D721Med (cell line): ENCODE results near the gene OR10A3.

Experiments used
- DNase-seq: peaks from one replicate; pipeline ENCODE4 v3.0.0; 2011; ENCODE audit warnings: low spot score; ENCODE audit not compliant: insufficient read length
- FAIRE-seq: peaks from 2 replicates; lab custom pipeline; 2011; peaks lifted over from hg19 to GRCh38; lab: Jason Lieb, UNC
- CTCF ChIP-seq: IDR thresholded peaks from 2 replicates; pipeline ENCODE4 v1.5.1; 2012; ENCODE audit warnings: mild to moderate bottlenecking, control low read depth; ENCODE audit not compliant: insufficient read depth; ENCODE audit errors: missing control alignments

OR10A3 gene

GRCh38 chr11:7892840-7893254 lies 48.7 kb downstream of the OR10A3 start:
- TF ChIP-seq CTCF: peak; percentile 76
- DNase-seq (peak; percentile 18), FAIRE-seq (no peak)

DNA sequence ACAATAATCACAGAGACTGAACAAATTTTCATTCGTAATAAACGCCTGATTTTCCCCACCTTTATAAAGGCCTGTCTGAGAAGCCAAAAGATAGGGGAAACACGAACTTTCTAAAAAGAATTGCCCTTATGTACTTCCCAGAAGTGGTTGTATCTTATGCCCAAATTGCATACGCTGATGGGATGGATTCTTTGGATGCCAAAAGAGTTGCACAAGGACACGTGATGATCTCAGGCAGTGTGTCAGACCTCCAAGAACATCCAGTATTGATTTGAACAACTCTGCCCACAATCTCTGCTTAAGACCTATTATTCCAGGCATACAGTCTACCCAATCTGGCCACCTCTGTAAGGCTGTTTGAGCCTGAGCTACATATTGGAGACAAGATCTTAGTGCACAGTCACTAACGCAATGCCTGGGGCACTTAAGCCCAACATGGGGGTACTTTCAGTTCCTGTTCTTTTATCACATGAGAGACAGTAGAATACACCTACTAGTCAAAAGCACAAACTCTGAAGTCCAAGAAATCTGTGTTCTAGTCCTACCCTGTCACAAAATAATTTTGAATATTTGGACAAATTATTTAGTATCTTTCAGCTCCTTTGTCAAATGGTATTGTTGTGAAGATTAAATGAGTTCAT lies 49.3 kb downstream of the OR10A3 start:
- no peak for TF ChIP-seq CTCF
- DNase-seq (no peak), FAIRE-seq (no peak)

DNA sequence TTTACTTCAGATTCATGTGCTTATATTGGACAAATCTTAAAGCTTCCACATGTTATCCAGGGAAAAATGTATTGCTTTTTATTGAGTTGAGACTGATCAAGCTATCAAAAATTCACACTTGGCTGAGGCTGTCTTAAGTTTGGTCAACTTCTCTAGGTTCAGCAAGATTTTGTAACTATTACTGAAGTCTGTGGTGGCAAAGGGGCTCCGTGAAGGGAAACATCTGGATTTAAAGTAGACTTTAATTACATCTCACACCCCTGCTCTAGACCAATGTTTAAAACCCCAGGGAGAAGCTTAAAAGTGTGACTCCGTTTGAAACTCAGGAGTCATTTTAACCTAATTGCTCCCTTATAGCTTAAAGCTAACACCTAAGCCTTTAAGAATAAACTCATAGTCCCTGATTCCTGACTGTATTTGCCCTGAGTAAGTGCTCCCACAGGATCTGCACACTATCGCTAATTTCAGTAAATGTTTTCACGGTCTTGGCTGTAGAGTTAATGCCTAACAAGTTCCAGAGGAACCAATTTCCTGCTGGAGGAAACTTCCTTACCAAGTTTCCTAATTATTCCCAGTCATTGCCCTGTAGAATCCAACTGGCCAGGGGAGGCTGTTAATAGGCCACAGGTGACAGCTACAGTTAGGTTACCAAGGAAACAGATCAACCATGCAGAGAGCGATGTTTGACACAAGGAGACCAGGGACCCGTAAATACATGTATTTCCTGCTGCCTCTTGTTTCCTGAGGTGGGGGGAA lies 50.9 kb downstream of the OR10A3 start:
- no peak for DNase-seq
- no peak for FAIRE-seq

GRCh38 chr11:7889985-7890384 lies 51.5 kb downstream of the OR10A3 start:
- no peak for TF ChIP-seq CTCF
- DNase-seq (no peak), FAIRE-seq (no peak)

More for the DNA sequence above, 50.9 kb downstream of the OR10A3 start:
- no peak for TF ChIP-seq CTCF
